ENCODE data around the gene TSC22D2.

Gene TSC22D2

DNA sequence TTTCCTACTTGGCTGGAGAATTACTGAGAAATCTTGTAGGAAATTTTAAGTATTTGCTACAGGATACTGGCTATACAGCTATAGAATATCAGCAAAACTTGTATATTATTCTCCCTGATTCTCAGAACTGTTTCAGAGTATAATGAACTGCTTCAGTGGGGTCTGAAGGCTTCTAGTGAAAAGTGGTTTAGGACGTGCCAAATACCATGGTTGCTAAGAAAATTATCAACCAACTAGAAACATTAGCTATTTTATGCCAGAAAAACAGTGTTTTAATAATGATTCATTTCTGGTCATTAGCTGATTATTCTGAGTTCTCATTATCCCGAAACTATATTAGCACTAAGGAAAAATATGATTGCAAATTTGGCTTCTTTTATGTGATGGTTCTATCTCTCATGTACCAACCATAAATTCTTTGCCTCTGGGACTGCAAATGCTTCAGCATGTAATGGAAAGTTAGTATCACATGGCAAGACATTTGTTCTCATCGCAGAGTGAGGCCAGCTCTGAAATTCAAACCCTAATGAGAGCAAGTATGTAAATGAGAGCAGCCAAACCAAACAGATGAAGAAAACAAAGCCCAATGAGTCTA, 11.0 kb upstream of the TSC22D2 start:
- no peak for DNase-seq (ENCODE audit: low spot score in 2 of 2)
- H3K4me3 Mint-ChIP-seq = no peak overlapping the region
- H3K27ac Mint-ChIP-seq = no peak overlapping the region
- peaks cover 3% of the 10 kb centered on the region for H3K36me3 Mint-ChIP-seq
- H3K27me3 Mint-ChIP-seq = no peaks in the 10 kb centered on the region
- ATAC-seq (ENCODE audit: low read depth) = no peak
- no peaks in the 10 kb centered on the region for H3K4me1 Mint-ChIP-seq
- no peaks in the 10 kb centered on the region for H3K9me3 Mint-ChIP-seq

DNA sequence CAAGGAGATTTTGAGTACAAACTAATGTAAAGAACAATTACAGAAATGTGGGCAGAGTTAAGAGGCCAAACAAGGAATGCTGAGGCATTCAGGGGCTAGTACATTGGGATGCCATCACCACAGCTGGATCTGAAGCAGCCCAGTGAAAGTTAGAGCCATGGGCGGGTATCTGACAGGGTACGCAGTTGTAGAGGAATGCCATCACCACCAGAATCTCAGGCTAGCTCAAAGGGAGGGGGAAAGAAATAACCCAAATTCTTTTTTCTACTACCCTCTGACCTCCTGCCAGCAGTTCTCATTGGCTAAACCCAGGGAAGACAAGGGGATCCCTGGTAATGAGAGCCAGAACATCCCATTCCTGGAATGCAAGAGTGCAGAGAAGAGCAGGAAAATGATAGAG, 9.0 kb upstream of the TSC22D2 start:
- ATAC-seq (ENCODE audit: low read depth) = no peak
- H3K36me3 Mint-ChIP-seq = no peaks in the 10 kb centered on the region
- H3K27ac Mint-ChIP-seq = no peak overlapping the region
- H3K9me3 Mint-ChIP-seq = no peaks in the 10 kb centered on the region
- no peak overlapping the region for H3K4me3 Mint-ChIP-seq
- H3K27me3 Mint-ChIP-seq = no peaks in the 10 kb centered on the region
- DNase-seq (ENCODE audit: low spot score in 2 of 2) = no peak
- H3K4me1 Mint-ChIP-seq = no peaks in the 10 kb centered on the region

DNA sequence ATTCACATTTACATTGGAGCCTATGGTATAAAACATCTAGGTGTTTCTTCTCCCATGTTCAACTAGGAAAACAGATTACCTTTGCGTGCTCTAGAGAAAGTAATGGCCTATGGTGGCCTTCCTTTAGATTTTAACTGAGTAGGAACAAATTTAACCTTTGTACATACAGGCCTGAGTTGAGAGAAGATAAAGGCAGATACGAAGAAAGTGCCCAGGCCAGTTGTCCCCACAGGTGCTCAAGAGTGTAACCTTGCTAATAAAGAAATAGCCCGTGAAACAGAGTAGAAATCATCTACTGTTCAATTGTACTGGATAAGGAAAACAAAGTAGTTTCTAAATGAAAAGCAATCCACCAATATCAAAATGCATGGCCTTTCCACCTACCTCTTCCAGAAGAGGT, 6.8 kb upstream of the TSC22D2 start:
- Mint-ChIP-seq H3K4me3 (no peak overlapping the region), H3K27ac (no peak overlapping the region), H3K9me3 (no peaks in the 10 kb centered on the region), H3K36me3 (no peaks in the 10 kb centered on the region), H3K4me1 (no peaks in the 10 kb centered on the region), H3K27me3 (no peaks in the 10 kb centered on the region)
- DNase-seq (ENCODE audit: low spot score in 2 of 2) (no peak), ATAC-seq (ENCODE audit: low read depth) (no peak)

DNA sequence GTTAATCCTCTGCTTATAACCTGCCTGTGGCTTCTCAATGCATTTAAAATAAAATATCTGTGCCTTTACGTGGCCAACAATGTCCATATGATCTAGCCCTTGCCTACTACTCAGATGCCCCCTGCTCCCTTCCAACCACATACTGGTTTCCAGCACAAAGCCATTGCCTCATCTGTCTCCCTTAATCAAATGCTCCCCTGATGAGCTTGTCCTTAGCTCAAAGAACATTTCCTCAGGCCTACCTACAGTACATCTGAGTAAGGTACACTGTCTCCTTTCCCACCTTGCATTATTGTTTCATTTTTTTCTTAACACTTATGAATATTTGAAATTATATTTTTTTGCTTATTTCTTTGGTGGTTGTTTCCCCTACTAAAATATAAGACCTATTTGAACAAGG, 5.9 kb upstream of the TSC22D2 start:
- no peak for ATAC-seq (ENCODE audit: low read depth)
- Mint-ChIP-seq H3K27me3 (no peaks in the 10 kb centered on the region), H3K36me3 (no peaks in the 10 kb centered on the region), H3K27ac (no peak overlapping the region), H3K4me1 (no peaks in the 10 kb centered on the region), H3K4me3 (no peak overlapping the region), H3K9me3 (no peaks in the 10 kb centered on the region)
- DNase-seq (ENCODE audit: low spot score in 2 of 2) = no peak

DNA sequence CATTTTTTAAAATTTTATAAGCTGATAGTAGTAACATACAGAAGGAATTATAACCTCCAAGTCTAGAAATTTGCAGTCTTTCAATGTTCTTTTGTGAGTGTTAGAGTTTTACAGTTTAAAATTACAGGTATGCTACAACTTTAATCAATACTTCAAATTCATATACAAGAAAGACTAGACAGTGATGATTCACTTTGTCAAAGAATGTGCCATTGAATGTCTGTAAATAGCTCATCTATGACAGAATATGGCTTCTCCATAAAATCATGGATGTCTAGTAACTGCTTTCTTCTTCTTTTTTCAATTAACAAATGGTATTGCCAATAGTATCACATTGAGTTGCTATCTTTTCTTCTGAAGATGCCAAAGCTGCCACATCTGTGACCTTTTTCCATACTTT, 4.1 kb upstream of the TSC22D2 start:
- no peak for DNase-seq (ENCODE audit: low spot score in 2 of 2)
- Mint-ChIP-seq H3K4me1 (peaks cover 3% of the 10 kb centered on the region), H3K36me3 (no peaks in the 10 kb centered on the region), H3K9me3 (no peaks in the 10 kb centered on the region), H3K4me3 (no peak overlapping the region), H3K27me3 (no peaks in the 10 kb centered on the region), H3K27ac (no peak overlapping the region)
- ATAC-seq (ENCODE audit: low read depth) = no peak

DNA sequence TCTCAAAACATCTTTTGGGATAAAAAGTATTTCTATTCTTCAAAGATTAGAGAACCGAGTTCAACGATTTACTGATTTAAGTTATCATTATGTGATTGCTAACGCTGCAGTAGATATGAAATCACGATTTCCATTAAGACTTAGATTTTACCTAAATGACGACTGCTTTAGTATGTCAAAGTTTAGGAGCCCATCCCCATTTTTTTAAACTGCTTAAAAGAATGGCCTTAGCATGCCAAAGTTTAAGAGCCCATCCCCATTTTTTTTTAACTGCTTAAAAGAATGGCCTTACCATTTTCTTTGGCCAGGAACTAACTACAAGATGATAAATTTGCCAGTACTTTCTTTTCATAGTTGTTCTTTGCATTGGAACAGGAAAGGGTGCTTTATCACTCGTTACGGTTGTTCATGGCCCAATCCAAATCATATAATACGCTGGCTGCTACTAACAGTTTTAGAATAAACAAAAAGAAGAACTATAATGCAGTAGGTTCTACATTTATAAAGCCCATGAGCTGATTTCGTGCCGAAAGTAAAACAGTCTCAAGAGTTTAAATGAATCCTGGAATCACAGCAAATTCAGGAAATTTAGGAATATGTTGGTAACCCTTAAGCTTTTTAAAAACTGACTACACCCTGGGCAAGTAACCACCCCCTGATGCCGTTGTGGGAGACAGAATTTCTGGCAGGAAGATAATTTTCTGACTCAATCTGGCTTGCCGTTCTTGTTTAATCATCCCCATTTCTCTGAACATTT, 869 bp upstream of the TSC22D2 start:
- H3K27ac Mint-ChIP-seq = peak overlapping the region; percentile 96
- H3K4me3 Mint-ChIP-seq = peak overlapping the region; percentile 82
- H3K4me1 Mint-ChIP-seq = peaks cover 16% of the 10 kb centered on the region
- no peak for ATAC-seq (ENCODE audit: low read depth)
- H3K36me3 Mint-ChIP-seq = peaks cover 4% of the 10 kb centered on the region
- H3K27me3 Mint-ChIP-seq = no peaks in the 10 kb centered on the region
- peak; percentile 3 to 14 for DNase-seq (ENCODE audit: low spot score in 2 of 2)
- H3K9me3 Mint-ChIP-seq = no peaks in the 10 kb centered on the region

DNA sequence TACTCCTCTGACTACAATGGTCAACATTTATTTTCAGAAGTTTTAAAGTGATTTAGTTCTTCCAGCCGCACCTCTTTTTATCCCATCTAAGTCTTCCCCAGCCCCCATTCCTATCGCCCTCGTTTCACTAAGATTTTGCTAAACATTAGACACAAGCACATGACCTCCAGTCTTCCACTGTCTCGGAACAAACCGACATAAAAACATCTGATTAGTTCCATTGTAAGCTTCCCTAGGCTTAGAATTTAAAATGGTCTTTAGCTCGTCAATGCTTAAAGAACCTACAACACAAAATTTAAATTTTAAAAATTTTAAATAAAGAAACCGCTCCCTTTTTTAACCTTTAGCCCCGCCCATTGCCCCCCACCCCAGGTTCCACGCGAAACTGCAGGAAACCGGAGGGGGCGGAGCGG, 284 bp upstream of the TSC22D2 start:
- ATAC-seq (ENCODE audit: low read depth) (peak; percentile 5), DNase-seq (ENCODE audit: low spot score in 2 of 2) (no peak)
- Mint-ChIP-seq H3K9me3 (no peaks in the 10 kb centered on the region), H3K27me3 (no peaks in the 10 kb centered on the region), H3K27ac (peak overlapping the region; percentile 96), H3K36me3 (peaks cover 5% of the 10 kb centered on the region), H3K4me3 (peak overlapping the region; percentile 82), H3K4me1 (peaks cover 22% of the 10 kb centered on the region)

DNA sequence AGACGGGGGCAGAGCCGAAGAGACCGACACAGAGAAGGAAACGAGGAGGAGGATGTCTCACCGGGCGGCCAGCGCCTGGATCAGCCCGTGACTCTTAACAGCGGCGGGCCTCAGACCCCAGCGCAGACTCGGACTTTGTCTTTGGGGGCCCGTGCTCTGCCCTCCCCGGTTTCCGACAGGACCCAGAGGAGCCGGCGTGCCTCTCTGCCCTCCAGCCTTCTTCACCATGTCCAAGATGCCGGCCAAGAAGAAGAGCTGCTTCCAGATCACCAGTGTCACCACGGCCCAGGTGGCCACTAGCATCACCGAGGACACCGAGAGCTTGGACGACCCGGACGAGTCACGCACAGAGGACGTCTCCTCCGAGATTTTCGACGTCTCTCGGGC, 1.0 kb downstream of the TSC22D2 start:
- H3K27ac Mint-ChIP-seq = peak overlapping the region; percentile 96
- H3K9me3 Mint-ChIP-seq = no peaks in the 10 kb centered on the region
- peaks cover 6% of the 10 kb centered on the region for H3K36me3 Mint-ChIP-seq
- H3K27me3 Mint-ChIP-seq = no peaks in the 10 kb centered on the region
- H3K4me3 Mint-ChIP-seq = peak overlapping the region; percentile 82
- peaks cover 25% of the 10 kb centered on the region for H3K4me1 Mint-ChIP-seq
- DNase-seq (ENCODE audit: low spot score in 2 of 2) (no peak), ATAC-seq (ENCODE audit: low read depth) (no peak)

DNA sequence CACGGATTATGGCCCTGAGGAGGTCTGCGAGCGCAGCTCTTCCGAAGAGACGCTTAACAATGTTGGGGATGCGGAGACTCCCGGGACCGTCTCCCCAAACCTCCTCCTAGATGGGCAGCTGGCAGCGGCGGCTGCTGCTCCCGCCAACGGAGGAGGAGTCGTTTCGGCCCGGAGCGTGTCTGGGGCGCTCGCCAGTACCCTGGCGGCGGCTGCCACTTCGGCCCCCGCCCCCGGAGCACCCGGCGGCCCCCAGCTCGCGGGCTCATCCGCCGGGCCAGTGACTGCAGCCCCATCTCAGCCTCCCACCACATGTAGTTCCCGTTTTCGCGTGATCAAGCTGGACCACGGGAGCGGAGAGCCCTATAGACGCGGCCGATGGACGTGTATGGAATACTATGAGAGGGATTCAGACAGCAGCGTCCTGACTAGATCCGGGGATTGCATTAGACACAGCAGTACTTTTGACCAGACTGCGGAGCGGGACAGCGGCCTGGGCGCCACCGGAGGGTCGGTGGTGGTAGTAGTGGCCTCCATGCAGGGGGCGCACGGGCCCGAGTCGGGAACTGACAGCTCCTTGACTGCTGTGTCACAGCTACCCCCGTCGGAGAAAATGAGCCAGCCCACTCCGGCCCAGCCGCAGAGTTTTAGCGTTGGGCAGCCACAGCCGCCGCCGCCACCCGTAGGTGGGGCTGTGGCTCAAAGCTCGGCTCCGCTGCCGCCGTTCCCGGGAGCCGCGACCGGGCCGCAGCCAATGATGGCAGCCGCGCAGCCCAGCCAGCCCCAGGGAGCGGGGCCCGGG, 1.6 kb downstream of the TSC22D2 start:
- H3K4me1 Mint-ChIP-seq = peaks cover 26% of the 10 kb centered on the region
- H3K9me3 Mint-ChIP-seq = no peaks in the 10 kb centered on the region
- ATAC-seq (ENCODE audit: low read depth) (peak; percentile 37), DNase-seq (ENCODE audit: low spot score in 2 of 2) (peak; percentile 61 to 74)
- peak overlapping the region; percentile 96 for H3K27ac Mint-ChIP-seq
- peaks cover 6% of the 10 kb centered on the region for H3K36me3 Mint-ChIP-seq
- peak overlapping the region; percentile 82 for H3K4me3 Mint-ChIP-seq
- no peaks in the 10 kb centered on the region for H3K27me3 Mint-ChIP-seq

DNA sequence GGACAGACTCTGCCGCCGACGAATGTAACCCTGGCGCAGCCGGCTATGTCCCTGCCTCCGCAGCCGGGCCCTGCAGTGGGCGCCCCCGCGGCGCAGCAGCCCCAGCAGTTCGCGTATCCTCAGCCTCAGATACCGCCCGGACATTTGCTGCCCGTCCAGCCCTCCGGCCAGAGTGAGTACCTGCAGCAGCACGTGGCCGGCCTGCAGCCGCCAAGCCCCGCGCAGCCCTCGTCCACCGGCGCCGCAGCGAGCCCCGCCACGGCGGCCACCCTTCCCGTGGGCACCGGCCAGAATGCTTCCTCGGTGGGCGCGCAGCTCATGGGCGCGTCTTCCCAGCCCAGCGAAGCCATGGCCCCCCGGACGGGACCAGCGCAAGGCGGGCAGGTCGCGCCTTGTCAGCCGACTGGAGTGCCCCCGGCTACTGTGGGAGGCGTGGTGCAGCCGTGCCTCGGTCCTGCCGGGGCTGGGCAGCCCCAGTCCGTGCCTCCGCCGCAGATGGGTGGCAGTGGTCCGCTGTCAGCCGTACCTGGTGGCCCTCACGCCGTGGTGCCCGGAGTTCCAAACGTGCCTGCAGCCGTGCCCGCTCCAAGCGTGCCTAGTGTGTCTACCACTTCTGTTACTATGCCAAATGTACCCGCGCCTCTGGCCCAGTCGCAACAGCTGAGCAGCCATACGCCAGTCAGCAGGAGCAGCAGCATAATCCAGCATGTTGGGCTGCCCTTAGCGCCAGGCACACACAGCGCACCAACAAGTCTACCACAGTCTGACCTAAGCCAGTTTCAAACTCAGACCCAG, 2.4 kb downstream of the TSC22D2 start:
- ATAC-seq (ENCODE audit: low read depth) (no peak), DNase-seq (ENCODE audit: low spot score in 2 of 2) (peak; percentile 5 to 25)
- Mint-ChIP-seq H3K4me1 (peaks cover 28% of the 10 kb centered on the region), H3K4me3 (peak overlapping the region; percentile 82), H3K27ac (peak overlapping the region; percentile 73), H3K27me3 (no peaks in the 10 kb centered on the region), H3K36me3 (peaks cover 6% of the 10 kb centered on the region), H3K9me3 (no peaks in the 10 kb centered on the region)

DNA sequence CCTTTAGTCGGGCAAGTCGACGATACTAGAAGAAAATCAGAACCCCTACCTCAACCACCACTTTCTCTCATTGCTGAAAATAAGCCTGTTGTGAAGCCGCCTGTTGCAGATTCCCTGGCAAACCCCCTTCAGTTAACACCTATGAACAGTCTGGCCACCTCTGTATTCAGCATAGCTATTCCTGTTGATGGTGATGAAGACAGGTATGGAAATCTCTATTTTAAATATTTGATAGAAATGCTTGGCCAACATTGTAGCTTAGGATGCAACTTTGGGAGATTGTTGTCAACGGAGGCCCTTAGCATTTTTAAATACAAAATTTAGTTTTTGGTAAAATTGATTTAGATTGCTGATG, 3.0 kb downstream of the TSC22D2 start:
- DNase-seq (ENCODE audit: low spot score in 2 of 2) = no peak
- H3K4me3 Mint-ChIP-seq = peak overlapping the region; percentile 82
- H3K4me1 Mint-ChIP-seq = peaks cover 33% of the 10 kb centered on the region
- H3K36me3 Mint-ChIP-seq = peaks cover 10% of the 10 kb centered on the region
- no peaks in the 10 kb centered on the region for H3K27me3 Mint-ChIP-seq
- H3K27ac Mint-ChIP-seq = peak overlapping the region; percentile 73
- no peak for ATAC-seq (ENCODE audit: low read depth)
- H3K9me3 Mint-ChIP-seq = no peaks in the 10 kb centered on the region

DNA sequence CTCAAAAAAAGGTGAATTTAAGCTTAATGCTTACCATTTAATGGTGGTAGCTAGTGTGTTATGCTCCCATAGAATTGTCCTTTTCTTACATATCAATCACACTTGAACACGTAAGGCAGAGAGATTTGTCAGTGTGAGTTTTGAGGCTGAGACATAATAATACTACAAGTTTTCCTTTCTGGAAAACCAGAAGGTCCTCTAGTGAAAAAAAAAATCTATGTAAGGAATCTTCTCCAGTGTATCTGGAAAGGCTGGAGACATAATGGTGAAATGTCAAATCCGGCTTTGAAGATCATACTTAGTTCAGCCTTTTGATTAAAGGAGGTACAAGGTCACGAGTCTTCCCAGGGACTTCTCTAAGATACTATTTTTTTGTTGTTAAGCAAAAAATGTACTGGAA, 3.4 kb downstream of the TSC22D2 start:
- no peak for ATAC-seq (ENCODE audit: low read depth)
- Mint-ChIP-seq H3K4me3 (peak overlapping the region; percentile 82), H3K36me3 (peaks cover 10% of the 10 kb centered on the region), H3K27me3 (no peaks in the 10 kb centered on the region), H3K4me1 (peaks cover 33% of the 10 kb centered on the region), H3K9me3 (no peaks in the 10 kb centered on the region), H3K27ac (peak overlapping the region; percentile 73)
- DNase-seq (ENCODE audit: low spot score in 2 of 2) = no peak

DNA sequence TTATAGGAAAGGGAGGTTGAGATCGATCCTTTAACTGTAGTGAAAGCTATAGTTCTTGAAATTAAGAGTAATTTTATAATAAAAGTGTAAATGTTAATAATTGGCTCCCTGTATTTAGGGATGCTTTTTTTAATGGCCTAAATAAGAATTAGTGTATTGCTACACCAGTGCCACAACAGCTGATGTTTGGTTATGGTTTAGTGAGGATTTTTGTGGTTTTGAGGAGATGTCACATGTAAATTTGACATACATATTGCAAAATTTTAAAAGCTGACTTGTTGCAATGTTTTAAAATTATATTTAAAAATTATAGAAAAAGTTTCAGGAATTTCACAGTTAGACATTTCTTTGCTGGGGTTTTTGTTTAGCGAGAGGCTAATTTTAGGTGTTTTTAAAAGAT, 3.9 kb downstream of the TSC22D2 start:
- no peak for DNase-seq (ENCODE audit: low spot score in 2 of 2)
- Mint-ChIP-seq H3K27me3 (no peaks in the 10 kb centered on the region), H3K27ac (no peak overlapping the region), H3K9me3 (no peaks in the 10 kb centered on the region), H3K4me3 (peak overlapping the region; percentile 82), H3K36me3 (peaks cover 10% of the 10 kb centered on the region), H3K4me1 (peaks cover 33% of the 10 kb centered on the region)
- no peak for ATAC-seq (ENCODE audit: low read depth)
